ENCODE measurements around the gene NOC3L. TPM values are rescaled to one million over a fixed set of nuclear protein-coding genes. Genes with fewer than 3 reads are reported as not detected.

Gene NOC3L
- total and polyA plus RNA-seq, 2 donors from 2014 or later, result 6.0 to 17.7 TPM

DNA sequence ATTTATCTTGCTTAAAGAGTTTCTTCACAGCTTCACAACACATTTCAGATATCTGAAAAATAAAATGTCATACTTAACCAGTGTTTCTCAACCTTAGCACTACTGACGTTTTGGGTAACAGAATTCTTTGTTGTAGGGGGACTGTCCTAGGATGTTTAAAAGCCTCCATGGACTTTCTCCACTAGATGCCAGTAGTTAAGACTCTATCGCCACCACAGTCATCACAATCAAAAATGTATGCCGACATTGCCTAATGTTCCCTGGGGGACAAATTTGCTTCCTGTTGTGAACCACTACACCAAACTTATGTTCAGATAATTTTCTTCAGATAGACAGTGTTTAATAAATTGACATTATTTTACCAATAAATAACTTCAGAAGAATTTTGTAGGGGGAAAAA is 13.4 kb downstream of the NOC3L start:
- no peak for DNase-seq
- Histone ChIP-seq H3K9me3 (ENCODE audit: control insufficient read depth in 2 of 3, insufficient read depth in 1 of 3, low read length in 3 of 3) (no peaks in the 10 kb centered on the region), H3K36me3 (ENCODE audit: control insufficient read depth in 2 of 3, insufficient read depth in 3 of 3, low read length in 3 of 3) (peaks cover 2 to 17% (median 5%) of the 10 kb centered on the region in 3 donors), H3K4me1 (ENCODE audit: control insufficient read depth in 2 of 3, insufficient read depth in 2 of 3, low read depth in 1 of 3, low read length in 3 of 3) (no peaks in the 10 kb centered on the region), H3K9ac (ENCODE audit: low read length in 3 of 3) (no peak overlapping the region), H3K4me3 (ENCODE audit: low read length in 3 of 3) (no peak overlapping the region), H3K27ac (ENCODE audit: low read depth in 2 of 2, low read length in 2 of 2) (no peak overlapping the region), H3K27me3 (ENCODE audit: control insufficient read depth, insufficient read depth, low read length) (no peaks in the 10 kb centered on the region)
- TF ChIP-seq, protein P1, sequence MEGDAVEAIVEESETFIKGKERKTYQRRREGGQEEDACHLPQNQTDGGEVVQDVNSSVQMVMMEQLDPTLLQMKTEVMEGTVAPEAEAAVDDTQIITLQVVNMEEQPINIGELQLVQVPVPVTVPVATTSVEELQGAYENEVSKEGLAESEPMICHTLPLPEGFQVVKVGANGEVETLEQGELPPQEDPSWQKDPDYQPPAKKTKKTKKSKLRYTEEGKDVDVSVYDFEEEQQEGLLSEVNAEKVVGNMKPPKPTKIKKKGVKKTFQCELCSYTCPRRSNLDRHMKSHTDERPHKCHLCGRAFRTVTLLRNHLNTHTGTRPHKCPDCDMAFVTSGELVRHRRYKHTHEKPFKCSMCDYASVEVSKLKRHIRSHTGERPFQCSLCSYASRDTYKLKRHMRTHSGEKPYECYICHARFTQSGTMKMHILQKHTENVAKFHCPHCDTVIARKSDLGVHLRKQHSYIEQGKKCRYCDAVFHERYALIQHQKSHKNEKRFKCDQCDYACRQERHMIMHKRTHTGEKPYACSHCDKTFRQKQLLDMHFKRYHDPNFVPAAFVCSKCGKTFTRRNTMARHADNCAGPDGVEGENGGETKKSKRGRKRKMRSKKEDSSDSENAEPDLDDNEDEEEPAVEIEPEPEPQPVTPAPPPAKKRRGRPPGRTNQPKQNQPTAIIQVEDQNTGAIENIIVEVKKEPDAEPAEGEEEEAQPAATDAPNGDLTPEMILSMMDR (IDR thresholded peaks at IDR 0.05; ENCODE audit: borderline replicate concordance, extremely low read depth, insufficient read depth), result no peak
- FAIRE-seq, result no peak
- intact Hi-C loops (cut with DNase I), result no loop called here

DNA sequence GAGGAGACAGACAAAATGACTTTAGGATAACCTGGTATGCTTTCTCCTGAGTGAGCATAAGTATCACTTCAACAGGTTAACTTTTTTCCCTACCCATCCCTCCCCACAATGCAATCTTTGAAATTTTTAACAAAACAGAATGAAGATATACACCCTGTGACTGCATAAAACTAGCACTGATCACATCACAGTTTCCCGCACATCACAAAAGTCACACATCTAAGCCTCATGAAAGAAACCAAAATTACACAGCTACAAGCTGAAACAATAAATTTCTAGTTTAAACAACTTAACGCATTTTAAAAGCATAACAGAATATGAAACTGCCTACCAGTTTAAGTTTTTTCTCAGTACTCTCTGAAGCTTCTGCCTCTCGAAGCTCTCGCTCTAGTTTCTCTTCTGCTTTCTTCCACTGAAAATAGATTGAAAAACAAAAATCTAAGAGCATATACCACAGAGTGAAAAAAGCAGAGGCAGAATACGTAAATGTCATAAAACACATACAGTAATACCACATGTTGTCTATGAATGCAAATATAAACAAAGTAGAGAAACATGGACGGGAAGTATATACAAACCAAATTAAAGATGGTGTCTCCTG is 18.1 kb downstream of the NOC3L start:
- peaks cover 8 to 24% (median 12%) of the 10 kb centered on the region in 3 donors for H3K36me3 ChIP-seq (ENCODE audit: control insufficient read depth in 2 of 3, insufficient read depth in 3 of 3, low read length in 3 of 3)
- no peak overlapping the region for H3K4me3 ChIP-seq (ENCODE audit: low read length in 3 of 3)
- no peaks in the 10 kb centered on the region for H3K27me3 ChIP-seq (ENCODE audit: control insufficient read depth, insufficient read depth, low read length)
- intact Hi-C loops (cut with DNase I), result no loop called here
- no peak overlapping the region for H3K27ac ChIP-seq (ENCODE audit: low read depth in 2 of 2, low read length in 2 of 2)
- TF ChIP-seq, protein P1 (IDR thresholded peaks at IDR 0.05; ENCODE audit: borderline replicate concordance, extremely low read depth, insufficient read depth), result no peak
- no peak for FAIRE-seq
- H3K9me3 ChIP-seq (ENCODE audit: control insufficient read depth in 2 of 3, insufficient read depth in 1 of 3, low read length in 3 of 3), result no peaks in the 10 kb centered on the region
- H3K9ac ChIP-seq (ENCODE audit: low read length in 3 of 3), result no peak overlapping the region
- no peaks in the 10 kb centered on the region for H3K4me1 ChIP-seq (ENCODE audit: control insufficient read depth in 2 of 3, insufficient read depth in 2 of 3, low read depth in 1 of 3, low read length in 3 of 3)
- no peak for DNase-seq

GRCh38 chr10:94343151-94343550 is 19.6 kb downstream of the NOC3L start:
- Histone ChIP-seq H3K27ac (ENCODE audit: low read depth in 2 of 2, low read length in 2 of 2) (no peak overlapping the region), H3K4me1 (ENCODE audit: control insufficient read depth in 2 of 3, insufficient read depth in 2 of 3, low read depth in 1 of 3, low read length in 3 of 3) (no peaks in the 10 kb centered on the region), H3K36me3 (ENCODE audit: control insufficient read depth in 2 of 3, insufficient read depth in 3 of 3, low read length in 3 of 3) (peaks cover 8 to 32% (median 14%) of the 10 kb centered on the region in 3 donors), H3K27me3 (ENCODE audit: control insufficient read depth, insufficient read depth, low read length) (no peaks in the 10 kb centered on the region), H3K9ac (ENCODE audit: low read length in 3 of 3) (no peak overlapping the region), H3K4me3 (ENCODE audit: low read length in 3 of 3) (no peak overlapping the region), H3K9me3 (ENCODE audit: control insufficient read depth in 2 of 3, insufficient read depth in 1 of 3, low read length in 3 of 3) (no peaks in the 10 kb centered on the region)
- intact Hi-C loops (cut with DNase I), result no loop called here
- FAIRE-seq, result no peak
- DNase-seq, result no peak
- TF ChIP-seq, protein P1 (IDR thresholded peaks at IDR 0.05; ENCODE audit: borderline replicate concordance, extremely low read depth, insufficient read depth), result no peak

DNA sequence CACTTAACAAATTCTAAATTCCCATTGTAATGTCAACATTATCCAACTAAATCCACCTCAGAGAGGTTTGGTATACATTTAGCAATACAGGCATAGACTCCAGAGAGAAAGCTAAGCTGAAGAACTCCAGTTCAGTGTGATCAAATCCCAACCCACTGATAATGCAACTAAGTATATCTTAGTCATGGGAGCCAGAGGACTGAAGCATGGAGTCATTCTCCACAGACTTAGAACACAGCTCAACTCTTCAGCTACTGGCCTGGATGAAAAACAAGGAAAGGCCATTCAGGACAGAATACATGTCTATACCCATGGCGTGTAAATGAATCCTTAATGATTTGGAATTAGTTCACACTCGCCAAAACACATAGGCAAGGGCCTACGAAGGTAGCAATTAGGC is 27.9 kb downstream of the NOC3L start:
- no peak overlapping the region for H3K4me3 ChIP-seq (ENCODE audit: low read length in 3 of 3)
- DNase-seq (no peak), FAIRE-seq (no peak)
- no peaks in the 10 kb centered on the region for H3K4me1 ChIP-seq (ENCODE audit: control insufficient read depth in 2 of 3, insufficient read depth in 2 of 3, low read depth in 1 of 3, low read length in 3 of 3)
- intact Hi-C loops (cut with DNase I), result no loop called here
- no peak overlapping the region for H3K9ac ChIP-seq (ENCODE audit: low read length in 3 of 3)
- H3K27ac ChIP-seq (ENCODE audit: low read depth in 2 of 2, low read length in 2 of 2), result no peak overlapping the region
- TF ChIP-seq, protein P1 (IDR thresholded peaks at IDR 0.05; ENCODE audit: borderline replicate concordance, extremely low read depth, insufficient read depth), result no peak
- no peaks in the 10 kb centered on the region for H3K9me3 ChIP-seq (ENCODE audit: control insufficient read depth in 2 of 3, insufficient read depth in 1 of 3, low read length in 3 of 3)
- no peaks in the 10 kb centered on the region for H3K27me3 ChIP-seq (ENCODE audit: control insufficient read depth, insufficient read depth, low read length)
- peaks cover 4 to 39% (median 20%) of the 10 kb centered on the region in 3 donors for H3K36me3 ChIP-seq (ENCODE audit: control insufficient read depth in 2 of 3, insufficient read depth in 3 of 3, low read length in 3 of 3)
